ENCODE results near the gene TMEM245.

TMEM245 gene

GRCh38 chr9:109014608-109015280 is 105.0 kb downstream of the TMEM245 start:
- Histone ChIP-seq H3K4me1 (ENCODE audit: control insufficient read depth, insufficient read depth, low read length, unreplicated experiment) (peaks cover 33% of the 10 kb centered on the region), H3K36me3 (ENCODE audit: insufficient read depth, low read length) (no peaks in the 10 kb centered on the region; the same call in 1 of the 2 replicates), H3K4me3 (ENCODE audit: low read depth, low read length) (peak overlapping the region; percentile 92; the same call in 1 of the 2 replicates), H2AFZ (ENCODE audit: low read length, unreplicated experiment) (no peak overlapping the region), H3K79me2 (ENCODE audit: control insufficient read depth, insufficient read depth, low read length, unreplicated experiment) (peaks cover 25% of the 10 kb centered on the region), H3K27me3 (ENCODE audit: insufficient read depth, low read length) (no peaks in the 10 kb centered on the region), H3K27ac (ENCODE audit: low read depth, low read length) (peak overlapping the region; percentile 78)

- peak overlapping the region; percentile 78 for H3K27ac ChIP-seq (ENCODE audit: low read depth, low read length)
- peak overlapping the region; percentile 69 for H2AFZ ChIP-seq (ENCODE audit: low read length, unreplicated experiment)
- H3K4me1 ChIP-seq (ENCODE audit: control insufficient read depth, insufficient read depth, low read length, unreplicated experiment), result peaks cover 33% of the 10 kb centered on the region
- H3K79me2 ChIP-seq (ENCODE audit: control insufficient read depth, insufficient read depth, low read length, unreplicated experiment), result peaks cover 33% of the 10 kb centered on the region
- no peaks in the 10 kb centered on the region; the same call in 1 of the 2 replicates for H3K36me3 ChIP-seq (ENCODE audit: insufficient read depth, low read length)
- H3K27me3 ChIP-seq (ENCODE audit: insufficient read depth, low read length), result no peaks in the 10 kb centered on the region
- peak overlapping the region; percentile 92 for H3K4me3 ChIP-seq (ENCODE audit: low read depth, low read length)
Measured at GRCh38 chr9:109013679-109014607, 105.8 kb downstream of the TMEM245 start.

GRCh38 chr9:109012876-109013678 is 106.7 kb downstream of the TMEM245 start, which contains the start of gene CTNNAL1:
Gene CTNNAL1 (minus strand): TSS chr9:109013499. CDS start chr9:109013442, 57 bp downstream.
- H3K27ac ChIP-seq (ENCODE audit: low read depth, low read length), result peak within 1 kb of the TSS; percentile 78
- H3K4me3 ChIP-seq (ENCODE audit: low read depth, low read length), result peak within 1 kb of the TSS; percentile 92

GRCh38 chr9:109012009-109012875 is 107.5 kb downstream of the TMEM245 start:
- peak overlapping the region; percentile 92 for H3K4me3 ChIP-seq (ENCODE audit: low read depth, low read length)
- no peaks in the 10 kb centered on the region for H3K36me3 ChIP-seq (ENCODE audit: insufficient read depth, low read length)
- peaks cover 45% of the 10 kb centered on the region for H3K79me2 ChIP-seq (ENCODE audit: control insufficient read depth, insufficient read depth, low read length, unreplicated experiment)
- H3K27ac ChIP-seq (ENCODE audit: low read depth, low read length), result peak overlapping the region; percentile 73
- no peaks in the 10 kb centered on the region for H3K27me3 ChIP-seq (ENCODE audit: insufficient read depth, low read length)
- H2AFZ ChIP-seq (ENCODE audit: low read length, unreplicated experiment), result peak overlapping the region; percentile 30
- peaks cover 33% of the 10 kb centered on the region for H3K4me1 ChIP-seq (ENCODE audit: control insufficient read depth, insufficient read depth, low read length, unreplicated experiment)

More at GRCh38 chr9:109012876-109013678, 106.7 kb downstream of the TMEM245 start, which contains the start of gene CTNNAL1:
- H3K4me1 ChIP-seq (ENCODE audit: control insufficient read depth, insufficient read depth, low read length, unreplicated experiment), result peaks cover 33% of the 10 kb centered on the region
- no peaks in the 10 kb centered on the region; the same call in 1 of the 2 replicates for H3K36me3 ChIP-seq (ENCODE audit: insufficient read depth, low read length)
- peak within 1 kb of the TSS; percentile 69 for H2AFZ ChIP-seq (ENCODE audit: low read length, unreplicated experiment)
- H3K79me2 ChIP-seq (ENCODE audit: control insufficient read depth, insufficient read depth, low read length, unreplicated experiment), result peaks cover 39% of the 10 kb centered on the region
- H3K27me3 ChIP-seq (ENCODE audit: insufficient read depth, low read length), result no peaks in the 10 kb centered on the region

- Histone ChIP-seq H3K79me2 (ENCODE audit: control insufficient read depth, insufficient read depth, low read length, unreplicated experiment) (peaks cover 55% of the 10 kb centered on the region), H3K4me3 (ENCODE audit: low read depth, low read length) (peak overlapping the region; percentile 92), H2AFZ (ENCODE audit: low read length, unreplicated experiment) (no peak overlapping the region), H3K27ac (ENCODE audit: low read depth, low read length) (peak overlapping the region; percentile 73), H3K27me3 (ENCODE audit: insufficient read depth, low read length) (no peaks in the 10 kb centered on the region), H3K4me1 (ENCODE audit: control insufficient read depth, insufficient read depth, low read length, unreplicated experiment) (peaks cover 33% of the 10 kb centered on the region), H3K36me3 (ENCODE audit: insufficient read depth, low read length) (no peaks in the 10 kb centered on the region)
Measured at GRCh38 chr9:109011231-109011671, 108.5 kb downstream of the TMEM245 start.

- H3K36me3 ChIP-seq (ENCODE audit: insufficient read depth, low read length), result no peaks in the 10 kb centered on the region
- H2AFZ ChIP-seq (ENCODE audit: low read length, unreplicated experiment), result no peak overlapping the region
- peaks cover 33% of the 10 kb centered on the region for H3K4me1 ChIP-seq (ENCODE audit: control insufficient read depth, insufficient read depth, low read length, unreplicated experiment)
- peaks cover 56% of the 10 kb centered on the region for H3K79me2 ChIP-seq (ENCODE audit: control insufficient read depth, insufficient read depth, low read length, unreplicated experiment)
- no peaks in the 10 kb centered on the region for H3K27me3 ChIP-seq (ENCODE audit: insufficient read depth, low read length)
- peak overlapping the region; percentile 92 for H3K4me3 ChIP-seq (ENCODE audit: low read depth, low read length)
- H3K27ac ChIP-seq (ENCODE audit: low read depth, low read length), result peak overlapping the region; percentile 73
Measured at GRCh38 chr9:109010746-109011145, 109.0 kb downstream of the TMEM245 start.

- no peaks in the 10 kb centered on the region for H3K27me3 ChIP-seq (ENCODE audit: insufficient read depth, low read length)
- peaks cover 61% of the 10 kb centered on the region for H3K79me2 ChIP-seq (ENCODE audit: control insufficient read depth, insufficient read depth, low read length, unreplicated experiment)
- peaks cover 20% of the 10 kb centered on the region for H3K36me3 ChIP-seq (ENCODE audit: insufficient read depth, low read length)
- no peak overlapping the region for H3K4me3 ChIP-seq (ENCODE audit: low read depth, low read length)
- H2AFZ ChIP-seq (ENCODE audit: low read length, unreplicated experiment), result no peak overlapping the region
- peaks cover 15% of the 10 kb centered on the region for H3K4me1 ChIP-seq (ENCODE audit: control insufficient read depth, insufficient read depth, low read length, unreplicated experiment)
- no peak overlapping the region for H3K27ac ChIP-seq (ENCODE audit: low read depth, low read length)
Measured at GRCh38 chr9:109005678-109006077, 114.1 kb downstream of the TMEM245 start.

- Histone ChIP-seq H3K4me3 (ENCODE audit: low read depth, low read length) (no peak overlapping the region), H2AFZ (ENCODE audit: low read length, unreplicated experiment) (no peak overlapping the region), H3K36me3 (ENCODE audit: insufficient read depth, low read length) (peaks cover 26% of the 10 kb centered on the region), H3K27me3 (ENCODE audit: insufficient read depth, low read length) (no peaks in the 10 kb centered on the region), H3K27ac (ENCODE audit: low read depth, low read length) (no peak overlapping the region), H3K79me2 (ENCODE audit: control insufficient read depth, insufficient read depth, low read length, unreplicated experiment) (peaks cover 58% of the 10 kb centered on the region), H3K4me1 (ENCODE audit: control insufficient read depth, insufficient read depth, low read length, unreplicated experiment) (peaks cover 9% of the 10 kb centered on the region)
Measured at GRCh38 chr9:109003116-109003515, 116.6 kb downstream of the TMEM245 start.

- peaks cover 58% of the 10 kb centered on the region for H3K79me2 ChIP-seq (ENCODE audit: control insufficient read depth, insufficient read depth, low read length, unreplicated experiment)
- peaks cover 9% of the 10 kb centered on the region for H3K4me1 ChIP-seq (ENCODE audit: control insufficient read depth, insufficient read depth, low read length, unreplicated experiment)
- H2AFZ ChIP-seq (ENCODE audit: low read length, unreplicated experiment), result no peak overlapping the region
- H3K4me3 ChIP-seq (ENCODE audit: low read depth, low read length), result no peak overlapping the region
- peaks cover 26% of the 10 kb centered on the region for H3K36me3 ChIP-seq (ENCODE audit: insufficient read depth, low read length)
- no peaks in the 10 kb centered on the region for H3K27me3 ChIP-seq (ENCODE audit: insufficient read depth, low read length)
- peak overlapping the region; percentile 64; the same call in 1 of the 2 replicates for H3K27ac ChIP-seq (ENCODE audit: low read depth, low read length)
Measured at GRCh38 chr9:109002141-109002540, 117.6 kb downstream of the TMEM245 start.
